ENCODE results near the gene ANKRD12.
"Not testable (repeated sequence)": the region's sequence is repeated elsewhere in the genome, so short reads cannot be mapped to it uniquely, and the experiment has no call there.

Gene ANKRD12

GRCh38 chr18:9160014-9160413 is 23.4 kb downstream of the ANKRD12 start:
- no peak overlapping the region for H3K9ac ChIP-seq (ENCODE audit: low read length)
- no peak overlapping the region for H3K4me3 ChIP-seq (ENCODE audit: low read length)
- no peaks in the 10 kb centered on the region for H3K4me1 ChIP-seq (ENCODE audit: control insufficient read depth, insufficient read depth, low read length)
- H3K36me3 ChIP-seq (ENCODE audit: control insufficient read depth, insufficient read depth, low read length): no peaks in the 10 kb centered on the region
- H3K27me3 ChIP-seq (ENCODE audit: control insufficient read depth, insufficient read depth, low read length): no peaks in the 10 kb centered on the region
- no peak overlapping the region for H3K27ac ChIP-seq (ENCODE audit: low read depth, low read length)

- H3K4me3 ChIP-seq (ENCODE audit: low read length); H3K36me3 ChIP-seq (ENCODE audit: control insufficient read depth, insufficient read depth, low read length); H3K27ac ChIP-seq (ENCODE audit: low read depth, low read length); H3K27me3 ChIP-seq (ENCODE audit: control insufficient read depth, insufficient read depth, low read length); H3K9ac ChIP-seq (ENCODE audit: low read length); H3K4me1 ChIP-seq (ENCODE audit: control insufficient read depth, insufficient read depth, low read length): not testable (repeated sequence)
These were observed 26.1 kb downstream of the ANKRD12 start for GRCh38 chr18:9162663-9163062.

- H3K4me3 ChIP-seq (ENCODE audit: low read length); H3K27ac ChIP-seq (ENCODE audit: low read depth, low read length); H3K4me1 ChIP-seq (ENCODE audit: control insufficient read depth, insufficient read depth, low read length); H3K36me3 ChIP-seq (ENCODE audit: control insufficient read depth, insufficient read depth, low read length); H3K9ac ChIP-seq (ENCODE audit: low read length); H3K27me3 ChIP-seq (ENCODE audit: control insufficient read depth, insufficient read depth, low read length): not testable (repeated sequence)
These were observed 27.6 kb downstream of the ANKRD12 start for GRCh38 chr18:9164149-9164548.

- not testable (repeated sequence) for H3K9ac ChIP-seq (ENCODE audit: low read length); H3K27ac ChIP-seq (ENCODE audit: low read depth, low read length); H3K4me3 ChIP-seq (ENCODE audit: low read length)
These were observed 29.3 kb downstream of the ANKRD12 start for GRCh38 chr18:9165883-9166282.

GRCh38 chr18:9169515-9169914 is 32.9 kb downstream of the ANKRD12 start:
- not testable (repeated sequence) for H3K27ac ChIP-seq (ENCODE audit: low read depth, low read length); H3K27me3 ChIP-seq (ENCODE audit: control insufficient read depth, insufficient read depth, low read length); H3K9ac ChIP-seq (ENCODE audit: low read length); H3K36me3 ChIP-seq (ENCODE audit: control insufficient read depth, insufficient read depth, low read length); H3K4me1 ChIP-seq (ENCODE audit: control insufficient read depth, insufficient read depth, low read length); H3K4me3 ChIP-seq (ENCODE audit: low read length)

More at GRCh38 chr18:9165883-9166282, 29.3 kb downstream of the ANKRD12 start:
- not testable (repeated sequence) for H3K36me3 ChIP-seq (ENCODE audit: control insufficient read depth, insufficient read depth, low read length); H3K27me3 ChIP-seq (ENCODE audit: control insufficient read depth, insufficient read depth, low read length); H3K4me1 ChIP-seq (ENCODE audit: control insufficient read depth, insufficient read depth, low read length)

GRCh38 chr18:9171919-9172318 is 35.3 kb downstream of the ANKRD12 start:
- H3K27me3 ChIP-seq (ENCODE audit: control insufficient read depth, insufficient read depth, low read length); H3K9ac ChIP-seq (ENCODE audit: low read length); H3K4me3 ChIP-seq (ENCODE audit: low read length); H3K27ac ChIP-seq (ENCODE audit: low read depth, low read length); H3K4me1 ChIP-seq (ENCODE audit: control insufficient read depth, insufficient read depth, low read length); H3K36me3 ChIP-seq (ENCODE audit: control insufficient read depth, insufficient read depth, low read length): not testable (repeated sequence)

GRCh38 chr18:9172506-9173127 is 36.0 kb downstream of the ANKRD12 start:
- Histone ChIP-seq H3K36me3 (ENCODE audit: control insufficient read depth, insufficient read depth, low read length) (no peaks in the 10 kb centered on the region), H3K27ac (ENCODE audit: low read depth, low read length) (no peak overlapping the region), H3K9ac (ENCODE audit: low read length) (no peak overlapping the region), H3K4me1 (ENCODE audit: control insufficient read depth, insufficient read depth, low read length) (no peaks in the 10 kb centered on the region), H3K4me3 (ENCODE audit: low read length) (no peak overlapping the region), H3K27me3 (ENCODE audit: control insufficient read depth, insufficient read depth, low read length) (no peaks in the 10 kb centered on the region)

GRCh38 chr18:9173770-9174233 is 37.2 kb downstream of the ANKRD12 start:
- H3K4me3 ChIP-seq (ENCODE audit: low read length): no peak overlapping the region
- peaks cover 2% of the 10 kb centered on the region for H3K4me1 ChIP-seq (ENCODE audit: control insufficient read depth, insufficient read depth, low read length)
- H3K27ac ChIP-seq (ENCODE audit: low read depth, low read length): no peak overlapping the region
- H3K9ac ChIP-seq (ENCODE audit: low read length): no peak overlapping the region
- H3K27me3 ChIP-seq (ENCODE audit: control insufficient read depth, insufficient read depth, low read length): no peaks in the 10 kb centered on the region
- no peaks in the 10 kb centered on the region for H3K36me3 ChIP-seq (ENCODE audit: control insufficient read depth, insufficient read depth, low read length)

GRCh38 chr18:9174302-9174701 is 37.7 kb downstream of the ANKRD12 start:
- H3K27ac ChIP-seq (ENCODE audit: low read depth, low read length): no peak overlapping the region
- no peaks in the 10 kb centered on the region for H3K27me3 ChIP-seq (ENCODE audit: control insufficient read depth, insufficient read depth, low read length)
- H3K4me1 ChIP-seq (ENCODE audit: control insufficient read depth, insufficient read depth, low read length): peaks cover 2% of the 10 kb centered on the region
- no peak overlapping the region for H3K9ac ChIP-seq (ENCODE audit: low read length)
- H3K4me3 ChIP-seq (ENCODE audit: low read length): no peak overlapping the region
- no peaks in the 10 kb centered on the region for H3K36me3 ChIP-seq (ENCODE audit: control insufficient read depth, insufficient read depth, low read length)

GRCh38 chr18:9175115-9175514 is 38.5 kb downstream of the ANKRD12 start:
- H3K4me1 ChIP-seq (ENCODE audit: control insufficient read depth, insufficient read depth, low read length): peaks cover 2% of the 10 kb centered on the region
- no peak overlapping the region for H3K9ac ChIP-seq (ENCODE audit: low read length)
- H3K4me3 ChIP-seq (ENCODE audit: low read length): no peak overlapping the region
- H3K27ac ChIP-seq (ENCODE audit: low read depth, low read length): no peak overlapping the region
- no peaks in the 10 kb centered on the region for H3K27me3 ChIP-seq (ENCODE audit: control insufficient read depth, insufficient read depth, low read length)
- H3K36me3 ChIP-seq (ENCODE audit: control insufficient read depth, insufficient read depth, low read length): no peaks in the 10 kb centered on the region

- Histone ChIP-seq H3K4me1 (ENCODE audit: control insufficient read depth, insufficient read depth, low read length) (peaks cover 2% of the 10 kb centered on the region), H3K27ac (ENCODE audit: low read depth, low read length) (no peak overlapping the region), H3K9ac (ENCODE audit: low read length) (no peak overlapping the region), H3K4me3 (ENCODE audit: low read length) (no peak overlapping the region), H3K27me3 (ENCODE audit: control insufficient read depth, insufficient read depth, low read length) (no peaks in the 10 kb centered on the region), H3K36me3 (ENCODE audit: control insufficient read depth, insufficient read depth, low read length) (no peaks in the 10 kb centered on the region)
These were observed 40.5 kb downstream of the ANKRD12 start for GRCh38 chr18:9177031-9177430.

GRCh38 chr18:9177466-9177865 is 40.9 kb downstream of the ANKRD12 start:
- H3K27ac ChIP-seq (ENCODE audit: low read depth, low read length): no peak overlapping the region
- peaks cover 2% of the 10 kb centered on the region for H3K4me1 ChIP-seq (ENCODE audit: control insufficient read depth, insufficient read depth, low read length)
- H3K9ac ChIP-seq (ENCODE audit: low read length): no peak overlapping the region
- H3K4me3 ChIP-seq (ENCODE audit: low read length): no peak overlapping the region
- H3K27me3 ChIP-seq (ENCODE audit: control insufficient read depth, insufficient read depth, low read length): no peaks in the 10 kb centered on the region
- no peaks in the 10 kb centered on the region for H3K36me3 ChIP-seq (ENCODE audit: control insufficient read depth, insufficient read depth, low read length)

GRCh38 chr18:9178557-9178956 is 42.0 kb downstream of the ANKRD12 start:
- Histone ChIP-seq H3K27ac (ENCODE audit: low read depth, low read length) (no peak overlapping the region), H3K4me3 (ENCODE audit: low read length) (no peak overlapping the region), H3K36me3 (ENCODE audit: control insufficient read depth, insufficient read depth, low read length) (no peaks in the 10 kb centered on the region), H3K27me3 (ENCODE audit: control insufficient read depth, insufficient read depth, low read length) (no peaks in the 10 kb centered on the region), H3K9ac (ENCODE audit: low read length) (no peak overlapping the region), H3K4me1 (ENCODE audit: control insufficient read depth, insufficient read depth, low read length) (peaks cover 2% of the 10 kb centered on the region)

All from rectal smooth muscle tissue (tissue), 1 donor.